K562 (cell line): ENCODE results near the gene FRMD3. TPM values are rescaled to one million over a fixed set of nuclear protein-coding genes. Genes with fewer than 3 reads are reported as not detected.

Source experiments
- ATAC-seq: fragments of 200-7000 bp; cut with Tn5 transposase; 3 replicates; pipeline ENCODE4 v1.9.1; 2020; ENCODE audit warnings: moderate library complexity
- BruUV-seq: library from RNA; stranded (reverse); fragments of 400-500 nt; replicated peaks from 2 replicates; lab custom pipeline; 2021; lab: Mats Ljungman, UMichigan
- CTCF ChIA-PET: fragments of 300-600 bp; formaldehyde crosslinking; extraction: SDS; loops from one replicate; lab custom pipeline; 2021; ENCODE audit warnings: low intra/inter-chr PET ratio; lab: Yijun Ruan, JAX
- POLR2A ChIA-PET: fragments of 300-600, 350-650 bp; sonication (Branson Sonifier 250); formaldehyde crosslinking; extraction: SDS; loops from one replicate; lab custom pipeline; 2021; ENCODE audit warnings: antibody characterized with exemption, inconsistent platforms; lab: Yijun Ruan, JAX
- DNase-seq, 4 experiments: peaks; one replicate each; pipeline versions ENCODE4 v3.0.0 to v3.0.0-alpha.2; 2011 to 2018; ENCODE audit warnings: low spot score in 3 of 4, mixed read lengths in 3 of 4; ENCODE audit errors: extremely low read depth in 1 of 4
- FAIRE-seq: peaks from 2 replicates; lab custom pipeline; 2011; peaks lifted over from hg19 to GRCh38; lab: Jason Lieb, UNC
- H2AFZ ChIP-seq: 2 replicates; pipeline ENCODE4 v1.6.0; 2011; ENCODE audit warnings: low read depth, low read length, control low read depth, inconsistent platforms
- H3K27ac ChIP-seq: fragments of 200-600 bp; 3 replicates; pipeline ENCODE4 v1.8.0; 2011; ENCODE audit warnings: low read depth, mild to moderate bottlenecking, control low read depth, inconsistent platforms, low read length, moderate library complexity, mixed read lengths; ENCODE audit errors: extremely low read depth
- H3K27me3 ChIP-seq, 2 experiments: fragments of 300-600 bp in 1 of 2; 2 replicates in 1 of 2; 3 replicates in 1 of 2; pipeline versions ENCODE4 v1.6.0 to v1.8.0; 2011; ENCODE audit warnings: inconsistent platforms in 2 of 2, low read length in 2 of 2, mild to moderate bottlenecking in 1 of 2, mixed read lengths in 1 of 2, moderate library complexity in 1 of 2; ENCODE audit not compliant: control insufficient read depth in 2 of 2, insufficient read depth in 2 of 2
- H3K36me3 ChIP-seq: fragments of 300-600 bp; 3 replicates; pipeline ENCODE4 v1.8.0; 2011; ENCODE audit warnings: mild to moderate bottlenecking, low read length, inconsistent platforms; ENCODE audit not compliant: control insufficient read depth, insufficient read depth
- H3K4me1 ChIP-seq, 2 experiments: fragments of 200-600 bp in 1 of 2; replicated peaks in 1 of 2; 2 replicates in 1 of 2; 3 replicates in 1 of 2; pipeline versions ENCODE4 v1.5.1 to v1.8.0; 2011; ENCODE audit warnings: inconsistent platforms in 2 of 2, low read length in 2 of 2, mild to moderate bottlenecking in 1 of 2, mixed read lengths in 1 of 2, moderate library complexity in 1 of 2; ENCODE audit not compliant: control insufficient read depth in 2 of 2, insufficient read depth in 2 of 2
- H3K4me2 ChIP-seq: 2 replicates; pipeline ENCODE4 v1.6.1; 2011; ENCODE audit warnings: low read length, control low read depth, inconsistent platforms, mixed read lengths; ENCODE audit not compliant: insufficient read depth
- H3K4me3 ChIP-seq: fragments of 200-600 bp; sonication (generic), shearing (Covaris generic); 2 replicates; pipeline ENCODE4 v1.5.1; 2016; ENCODE audit warnings: control low read depth, inconsistent platforms
- H3K79me2 ChIP-seq: fragments of 200-600 bp; 3 replicates; pipeline ENCODE4 v1.8.0; 2011; ENCODE audit warnings: low read length, inconsistent platforms; ENCODE audit not compliant: control insufficient read depth, insufficient read depth
- H3K9ac ChIP-seq, 2 experiments: 2 replicates each; pipeline versions ENCODE4 v1.6.0 to v1.6.1; 2011; ENCODE audit warnings: low read depth in 2 of 2, low read length in 2 of 2, control low read depth in 1 of 2, inconsistent platforms in 1 of 2, mild to moderate bottlenecking in 1 of 2, mixed read lengths in 1 of 2; ENCODE audit not compliant: insufficient read depth in 1 of 2
- H3K9me1 ChIP-seq: one replicate; pipeline ENCODE4 v1.6.0; 2011; ENCODE audit warnings: inconsistent platforms, mild to moderate bottlenecking, low read length, moderate library complexity; ENCODE audit not compliant: control insufficient read depth, insufficient read depth
- H3K9me3 ChIP-seq: replicated peaks from 2 replicates; pipeline ENCODE4 v1.5.1; 2011; ENCODE audit warnings: low read depth, low read length, inconsistent platforms; ENCODE audit not compliant: control insufficient read depth, insufficient read depth
- H4K20me1 ChIP-seq: replicated peaks from 2 replicates; pipeline ENCODE4 v1.6.1; 2011; ENCODE audit warnings: low read length, inconsistent platforms, mixed read lengths; ENCODE audit not compliant: control insufficient read depth, insufficient read depth
- ESRRB ChIP-seq: fragments of 250-450 bp; sonication (Bioruptor Pico); IDR thresholded peaks from 2 replicates; pipeline ENCODE4 v1.5.0; 2020; ENCODE audit warnings: mild to moderate bottlenecking, moderate library complexity, borderline replicate concordance
- HMGXB4 ChIP-seq: sonication (generic); formaldehyde crosslinking; IDR thresholded peaks from 2 replicates; pipeline ENCODE4 v1.8.1; 2023; ENCODE audit warnings: mild to moderate bottlenecking, missing genetic modification reagents
- HNRNPUL1 ChIP-seq: fragments of 200-400 bp; formaldehyde crosslinking; IDR thresholded peaks from 2 replicates; pipeline ENCODE4 v1.6.1; 2017; ENCODE audit warnings: low read length
- KDM2B ChIP-seq: fragments of 250-450 bp; sonication (Bioruptor Pico); IDR thresholded peaks from 2 replicates; pipeline ENCODE4 v1.8.0; 2021; ENCODE audit warnings: mild to moderate bottlenecking, moderate library complexity
- MCM7 ChIP-seq, 2 experiments: fragments of 450-650 bp; IDR thresholded peaks; 2 replicates each; pipeline ENCODE4 v1.6.1; 2016 to 2018
- MLLT1 ChIP-seq, 2 experiments: fragments of 450-650 bp; IDR thresholded peaks; 2 replicates each; pipeline ENCODE4 v1.6.1; 2016
- RCOR1 ChIP-seq, 2 experiments: IDR thresholded peaks; 2 replicates each; pipeline ENCODE4 v1.6.1; 2012; ENCODE audit warnings: low read depth in 2 of 2, low read length in 2 of 2, borderline replicate concordance in 1 of 2, improper control_type of control experiment in 1 of 2
- SMAD3 ChIP-seq: fragments of 450-650 bp; formaldehyde crosslinking; conservative IDR thresholded peaks from 2 replicates; pipeline ENCODE4 v1.4.0; 2020; ENCODE audit warnings: mild to moderate bottlenecking
- TAF15 ChIP-seq: fragments of 200-400 bp; formaldehyde crosslinking; IDR thresholded peaks from 2 replicates; pipeline ENCODE4 v1.6.1; 2017; ENCODE audit warnings: mild to moderate bottlenecking, low read depth, low read length, moderate library complexity
- ZNF197 ChIP-seq: fragments of 200-800 bp; sonication (Bioruptor generic); IDR thresholded peaks from 2 replicates; pipeline ENCODE4 v1.6.1; 2016; ENCODE audit warnings: low read depth, missing genetic modification characterization, missing compliant biosample characterization
- ZNF444 ChIP-seq: fragments of 250-450 bp; sonication (Bioruptor Pico); IDR thresholded peaks from 2 replicates; pipeline ENCODE4 v1.4.0; 2020; ENCODE audit warnings: mild to moderate bottlenecking, moderate library complexity
- ZNF655 ChIP-seq: fragments of 250-450 bp; sonication (Bioruptor Pico); IDR thresholded peaks from 2 replicates; pipeline ENCODE4 v1.5.0; 2021
- ZNF830 ChIP-seq: fragments of 250-450 bp; sonication (Bioruptor Pico); IDR thresholded peaks from 2 replicates; pipeline ENCODE4 v1.5.0; 2021; ENCODE audit warnings: mild to moderate bottlenecking
- WGBS: fragments of 100-300 bp; shearing (Covaris generic); methylation state at CpG from one replicate; pipeline ENCODE4 v1.1.6; 2016; ENCODE audit warnings: low coverage, mixed read lengths; ENCODE audit not compliant: insufficient coverage; ENCODE audit errors: missing lambda C conversion rate; 5-methylcytosine and 5-hydroxymethylcytosine counted together
- in situ Hi-C: fragments of 300-500 bp; cut with MboI; formaldehyde crosslinking; loops from 4 replicates; pipeline ENCODE4 v1.15.0; 2018; ENCODE audit warnings: inconsistent platforms, mixed read lengths
- intact Hi-C: fragments of 100-400 bp; cut with micrococcal nuclease; formaldehyde crosslinking; loops from 2 replicates; pipeline ENCODE4 v1.14.2; 2022
- polyA plus RNA-seq, 8 experiments: library from polyadenylated mRNA; depleted of rRNA in 4 of 8; stranded (reverse) in 5 of 8; unstranded in 3 of 8; fragments of >200 nt; fragmentation: Nextera tagmentation in 2 of 8; fragmentation: Illumina TruSeq in 1 of 8; extraction: Ambion mirVana in 2 of 8; extraction: Trizol in 1 of 8; gene quantifications; 2 replicates each; pipeline versions ENCODE4 v1.2.1 to v1.2.3, GENCODE V29; 2011 to 2014; ENCODE audit warnings: inconsistent platforms in 1 of 8, missing spikeins in 1 of 8
- total RNA-seq, 7 experiments: library from RNA; depleted of rRNA in 6 of 7; stranded (reverse); fragments of >200 nt in 6 of 7; fragmentation: Illumina TruSeq in 2 of 7; extraction: Trizol in 2 of 7; gene quantifications; 2 replicates each; pipeline versions ENCODE4 v1.2.1 to v1.2.3, GENCODE V29; 2011 to 2021; ENCODE audit warnings: low replicate concordance in 1 of 7

The FRMD3 gene
- total and polyA plus RNA-seq, 9 of the 15 experiments (the other 6 are each of a cell fraction or from before 2014, with no cell fraction given): 0.09 to 0.51 (median 0.21) TPM

- no peak for TF ChIP-seq HMGXB4
- TF ChIP-seq SMAD3 (CRISPR knock-in tag): no peak
- no peak for TF ChIP-seq MCM7 (IDR thresholded peaks at IDR 0.05)
- TF ChIP-seq MLLT1 (IDR thresholded peaks at IDR 0.05): no peak
- TF ChIP-seq, all 486 proteins: peak for 0
These were observed 34.3 kb downstream of the FRMD3 start (continued) for GRCh38 chr9:83503866-83504265.

- ATAC-seq: no peak
- H2AFZ ChIP-seq: no peak overlapping the region
- CTCF ChIA-PET: no interaction called here
- H3K27ac ChIP-seq: no peak overlapping the region
- BruUV-seq: no TSS peak
- no peaks in the 10 kb centered on the region for H4K20me1 ChIP-seq
- WGBS: 6% methylated on average over 3 of the region's 3 CpGs
- no peak for DNase-seq
- intact Hi-C loops: no loop called here
- FAIRE-seq: no peak
- no peaks in the 10 kb centered on the region for H3K4me1 ChIP-seq
- H3K36me3 ChIP-seq: no peaks in the 10 kb centered on the region
- H3K79me2 ChIP-seq: no peaks in the 10 kb centered on the region
- no peaks in the 10 kb centered on the region for H3K9me1 ChIP-seq
- H3K9ac ChIP-seq: no peak overlapping the region
- H3K27me3 ChIP-seq: no peaks in the 10 kb centered on the region
- in situ Hi-C loops: no loop called here
- POLR2A ChIA-PET: no interaction called here
- H3K4me3 ChIP-seq: no peak overlapping the region
- no peak overlapping the region for H3K4me2 ChIP-seq
- no peaks in the 10 kb centered on the region for H3K9me3 ChIP-seq
- TF ChIP-seq ZNF655 (CRISPR knock-in tag): no peak
- no peak for TF ChIP-seq HNRNPUL1
- TF ChIP-seq ZNF444 (CRISPR knock-in tag): no peak
- no peak for TF ChIP-seq ZNF830 (CRISPR knock-in tag)
- TF ChIP-seq ZNF197 (CRISPR knock-in tag): no peak
- TF ChIP-seq KDM2B (CRISPR knock-in tag): no peak
- no peak for TF ChIP-seq ESRRB
- TF ChIP-seq TAF15: no peak
- no peak for TF ChIP-seq RCOR1 (IDR thresholded peaks at IDR 0.05; ENCODE audit: borderline replicate concordance in 1 of 2, low read depth in 2 of 2, low read length in 2 of 2)
These were observed 36.6 kb downstream of the FRMD3 start for GRCh38 chr9:83501565-83501964.
